Measurements from ENCODE around the gene MYO9A. TPM values are rescaled to one million over a fixed set of nuclear protein-coding genes. Genes with fewer than 3 reads are reported as not detected.

Gene MYO9A
- total RNA-seq, 2 donors from 2014 or later: 34.9 to 36.4 TPM

DNA sequence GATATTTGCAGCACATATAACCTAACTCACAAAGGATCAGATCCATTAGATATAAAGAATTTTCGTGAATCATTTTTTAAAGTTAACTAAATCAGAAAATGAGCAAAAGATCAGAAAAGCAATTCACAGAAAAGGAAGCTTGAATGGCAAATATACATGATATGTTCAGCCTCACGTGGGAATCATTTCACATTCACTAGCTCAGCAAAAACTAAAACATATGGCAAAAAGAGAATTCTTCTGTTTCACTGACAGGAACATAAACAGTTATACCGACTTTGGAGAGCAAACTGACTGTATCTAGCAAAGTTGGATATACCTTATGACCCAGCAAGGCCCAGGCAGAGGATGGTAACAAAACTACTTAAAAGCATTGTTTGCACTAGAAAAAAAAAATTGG, 341.6 kb downstream of the MYO9A start:
- no peaks in the 10 kb centered on the region for H3K4me1 ChIP-seq (ENCODE audit: control insufficient read depth, insufficient read depth, low read length)
- WGBS, 2 experiments (ENCODE audit: insufficient coverage in 1 of 2, insufficient read length in 1 of 2): 90 to 100% methylated on average over 1 to 3 of the region's 3 CpGs
- DNase-seq: no peak

DNA sequence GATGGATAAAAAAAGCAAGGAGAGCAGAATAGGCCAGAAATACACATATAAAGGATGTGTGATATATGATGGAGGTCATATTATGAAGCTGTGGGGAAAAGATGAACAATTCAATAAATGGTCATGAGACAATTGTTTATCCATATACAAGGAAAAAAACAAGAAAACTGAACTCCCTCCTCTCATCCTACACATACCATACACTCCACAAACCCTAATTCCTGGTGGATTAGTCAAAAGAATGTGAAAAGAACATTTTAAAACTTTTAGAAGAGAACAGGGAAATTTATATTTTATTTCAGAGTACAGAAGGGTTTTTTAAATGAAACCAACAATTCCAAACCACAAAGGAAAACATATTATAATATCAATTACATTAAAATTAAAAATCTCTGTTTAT, 342.1 kb downstream of the MYO9A start:
- Mint-ChIP-seq H3K4me1 (peaks cover 8% of the 10 kb centered on the region), H3K9me3 (no peaks in the 10 kb centered on the region), H3K36me3 (ENCODE audit: low read depth) (no peaks in the 10 kb centered on the region), H3K4me3 (no peak overlapping the region), H3K27ac (no peak overlapping the region), H3K27me3 (ENCODE audit: insufficient read depth) (no peaks in the 10 kb centered on the region)
- Histone ChIP-seq H3K27me3 (ENCODE audit: control insufficient read depth, insufficient read depth, low read length, poor library complexity, severe bottlenecking) (no peaks in the 10 kb centered on the region), H3K9me3 (ENCODE audit: control insufficient read depth, low read length) (no peaks in the 10 kb centered on the region), H3K36me3 (ENCODE audit: control insufficient read depth, insufficient read depth, low read length) (no peaks in the 10 kb centered on the region), H3K9ac (ENCODE audit: extremely low read depth, low read length, poor library complexity, severe bottlenecking) (no peak overlapping the region), H3K27ac (ENCODE audit: low read depth, low read length) (no peak overlapping the region), H3K4me3 (ENCODE audit: low read length) (no peak overlapping the region), H3K4me1 (ENCODE audit: control insufficient read depth, insufficient read depth, low read length) (no peaks in the 10 kb centered on the region)
- no peak for DNase-seq
- TF ChIP-seq, protein P1, sequence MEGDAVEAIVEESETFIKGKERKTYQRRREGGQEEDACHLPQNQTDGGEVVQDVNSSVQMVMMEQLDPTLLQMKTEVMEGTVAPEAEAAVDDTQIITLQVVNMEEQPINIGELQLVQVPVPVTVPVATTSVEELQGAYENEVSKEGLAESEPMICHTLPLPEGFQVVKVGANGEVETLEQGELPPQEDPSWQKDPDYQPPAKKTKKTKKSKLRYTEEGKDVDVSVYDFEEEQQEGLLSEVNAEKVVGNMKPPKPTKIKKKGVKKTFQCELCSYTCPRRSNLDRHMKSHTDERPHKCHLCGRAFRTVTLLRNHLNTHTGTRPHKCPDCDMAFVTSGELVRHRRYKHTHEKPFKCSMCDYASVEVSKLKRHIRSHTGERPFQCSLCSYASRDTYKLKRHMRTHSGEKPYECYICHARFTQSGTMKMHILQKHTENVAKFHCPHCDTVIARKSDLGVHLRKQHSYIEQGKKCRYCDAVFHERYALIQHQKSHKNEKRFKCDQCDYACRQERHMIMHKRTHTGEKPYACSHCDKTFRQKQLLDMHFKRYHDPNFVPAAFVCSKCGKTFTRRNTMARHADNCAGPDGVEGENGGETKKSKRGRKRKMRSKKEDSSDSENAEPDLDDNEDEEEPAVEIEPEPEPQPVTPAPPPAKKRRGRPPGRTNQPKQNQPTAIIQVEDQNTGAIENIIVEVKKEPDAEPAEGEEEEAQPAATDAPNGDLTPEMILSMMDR (conservative IDR thresholded peaks at IDR 0.05): no peak

More for the DNA sequence above, 341.6 kb downstream of the MYO9A start:
- TF ChIP-seq, protein P1 (conservative IDR thresholded peaks at IDR 0.05): no peak
- no peak overlapping the region for H3K27ac Mint-ChIP-seq
- Histone ChIP-seq H3K27me3 (ENCODE audit: control insufficient read depth, insufficient read depth, low read length, poor library complexity, severe bottlenecking) (no peaks in the 10 kb centered on the region), H3K9ac (ENCODE audit: extremely low read depth, low read length, poor library complexity, severe bottlenecking) (no peak overlapping the region), H3K27ac (ENCODE audit: low read depth, low read length) (no peak overlapping the region), H3K36me3 (ENCODE audit: control insufficient read depth, insufficient read depth, low read length) (no peaks in the 10 kb centered on the region), H3K9me3 (ENCODE audit: control insufficient read depth, low read length) (no peaks in the 10 kb centered on the region), H3K4me3 (ENCODE audit: low read length) (no peak overlapping the region)
- H3K4me3 Mint-ChIP-seq: no peak overlapping the region
- H3K4me1 Mint-ChIP-seq: peaks cover 8% of the 10 kb centered on the region
- no peaks in the 10 kb centered on the region for H3K36me3 Mint-ChIP-seq (ENCODE audit: low read depth)
- H3K27me3 Mint-ChIP-seq (ENCODE audit: insufficient read depth): no peaks in the 10 kb centered on the region
- H3K9me3 Mint-ChIP-seq: no peaks in the 10 kb centered on the region

DNA sequence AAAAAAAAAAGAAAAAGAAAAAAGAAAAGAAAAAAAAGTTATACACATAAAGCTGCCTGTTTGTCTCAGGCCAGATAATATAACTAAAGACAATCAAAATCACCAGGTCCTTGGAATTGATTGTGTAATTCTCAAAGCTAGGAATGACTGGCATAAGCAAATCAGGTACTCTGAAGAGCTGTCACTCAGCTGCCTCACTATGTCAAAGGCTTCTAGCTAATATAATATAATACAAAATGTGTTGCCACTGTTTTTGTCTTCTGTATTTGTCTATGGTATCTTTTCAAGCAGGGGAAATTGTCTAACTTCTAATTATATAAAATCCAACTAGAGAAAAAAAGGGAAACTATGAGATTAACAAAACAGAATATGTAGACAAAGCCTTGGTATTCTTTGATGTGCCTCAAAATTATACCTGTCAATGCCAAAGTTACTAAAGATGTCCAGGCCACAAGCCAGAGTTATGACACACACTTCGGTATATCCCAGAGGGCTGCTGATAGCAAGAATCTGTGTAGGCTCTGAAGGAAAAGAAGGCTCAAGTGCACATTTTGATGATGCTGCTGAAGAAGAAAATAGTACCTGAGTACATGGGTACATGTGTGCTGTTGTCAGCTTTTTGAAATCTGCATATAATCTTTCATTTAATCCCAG, 344.6 kb downstream of the MYO9A start:
- WGBS, 2 experiments (ENCODE audit: insufficient coverage in 1 of 2, insufficient read length in 1 of 2): 94 to 100% methylated on average over 1 of the region's 1 CpG
- DNase-seq: no peak
- no peaks in the 10 kb centered on the region for H3K4me1 Mint-ChIP-seq
- TF ChIP-seq, protein P1 (conservative IDR thresholded peaks at IDR 0.05): no peak
- H3K36me3 Mint-ChIP-seq (ENCODE audit: low read depth): peaks cover under 1% of the 10 kb centered on the region
- H3K27ac Mint-ChIP-seq: no peak overlapping the region
- H3K27me3 Mint-ChIP-seq (ENCODE audit: insufficient read depth): no peaks in the 10 kb centered on the region
- no peak overlapping the region for H3K27ac ChIP-seq (ENCODE audit: low read depth, low read length)
- H3K9ac ChIP-seq (ENCODE audit: extremely low read depth, low read length, poor library complexity, severe bottlenecking): no peak overlapping the region
- no peaks in the 10 kb centered on the region for H3K27me3 ChIP-seq (ENCODE audit: control insufficient read depth, insufficient read depth, low read length, poor library complexity, severe bottlenecking)
- no peaks in the 10 kb centered on the region for H3K4me1 ChIP-seq (ENCODE audit: control insufficient read depth, insufficient read depth, low read length)
- H3K4me3 ChIP-seq (ENCODE audit: low read length): no peak overlapping the region
- no peaks in the 10 kb centered on the region for H3K9me3 ChIP-seq (ENCODE audit: control insufficient read depth, low read length)
- no peaks in the 10 kb centered on the region for H3K36me3 ChIP-seq (ENCODE audit: control insufficient read depth, insufficient read depth, low read length)
- peaks cover 2% of the 10 kb centered on the region for H3K9me3 Mint-ChIP-seq
- no peak overlapping the region for H3K4me3 Mint-ChIP-seq

Other genes with a start within 250 kb of the MYO9A start
- 1 to 10 TPM; 4.7 to 6.6 TPM for gene SENP8, start 253 bp upstream of the MYO9A start, total RNA-seq
- 1 to 10 TPM; 2.0 TPM for gene GRAMD2A, start 79.6 kb upstream of the MYO9A start, total RNA-seq
- 1,000 to 10,000 TPM; 2,197 to 2,355 TPM for gene PKM, start 113.0 kb upstream of the MYO9A start, total RNA-seq
- gene PARP6, start 154.4 kb upstream of the MYO9A start, total RNA-seq: 10 to 100 TPM; 87.3 to 92.1 TPM
- under 1 TPM; 0.46 to 0.62 TPM for gene CELF6, start 202.0 kb upstream of the MYO9A start, total RNA-seq

Data from endodermal cell (in vitro differentiated cells).